Smooth muscle cell (in vitro differentiated cells): ENCODE results near the gene GRAMD4. TPM values are rescaled to one million over a fixed set of nuclear protein-coding genes. Genes with fewer than 3 reads are reported as not detected.

Experiments
- DNase-seq: peaks from one replicate; lab custom pipeline; 2025; ENCODE audit not compliant: unreplicated experiment; lab: John Stamatoyannopoulos, UW
- H2AFZ ChIP-seq: fragments of 200-600 bp; sonication (generic); 2 replicates; pipeline ENCODE4 v1.6.0; 2016; ENCODE audit warnings: antibody characterized with exemption, low read depth, mild to moderate bottlenecking
- H3F3A ChIP-seq: fragments of 200-600 bp; sonication (generic); 2 replicates; pipeline ENCODE4 v1.6.0; 2017; ENCODE audit warnings: antibody characterized with exemption, low read depth
- H3K27ac ChIP-seq: fragments of 200-600 bp; sonication (generic); 2 replicates; pipeline ENCODE4 v1.5.1; 2016; ENCODE audit warnings: low read depth, mild to moderate bottlenecking
- H3K27me3 ChIP-seq: fragments of 200-600 bp; sonication (generic); 2 replicates; pipeline ENCODE4 v1.6.1; 2016; ENCODE audit warnings: low read depth, mild to moderate bottlenecking
- H3K36me3 ChIP-seq: fragments of 200-600 bp; sonication (generic); 2 replicates; pipeline ENCODE4 v1.5.1; 2016; ENCODE audit warnings: low read depth
- H3K4me1 ChIP-seq: fragments of 200-600 bp; sonication (generic); 2 replicates; pipeline ENCODE4 v1.5.1; 2016; ENCODE audit warnings: low read depth
- H3K4me2 ChIP-seq: fragments of 200-600 bp; sonication (generic); 2 replicates; pipeline ENCODE4 v1.6.0; 2016; ENCODE audit warnings: mild to moderate bottlenecking
- H3K4me3 ChIP-seq: fragments of 200-600 bp; sonication (generic); 2 replicates; pipeline ENCODE4 v1.5.1; 2016; ENCODE audit warnings: mild to moderate bottlenecking
- H3K79me2 ChIP-seq: fragments of 200-600 bp; sonication (generic); 2 replicates; pipeline ENCODE4 v1.6.0; 2016; ENCODE audit warnings: low read depth, mild to moderate bottlenecking
- H3K9ac ChIP-seq: fragments of 200-600 bp; sonication (generic); 2 replicates; pipeline ENCODE4 v1.6.0; 2016; ENCODE audit warnings: low read depth
- H3K9me3 ChIP-seq: fragments of 200-600 bp; sonication (generic); replicated peaks from 2 replicates; pipeline ENCODE4 v1.5.1; 2016; ENCODE audit warnings: low read depth
- H4K20me1 ChIP-seq: fragments of 200-600 bp; sonication (generic); 2 replicates; pipeline ENCODE4 v1.6.0; 2016; ENCODE audit warnings: low read depth
- WGBS: methylation state at CpG from one replicate; pipeline ENCODE4 v1.1.7; 2016; ENCODE audit warnings: low lambda C conversion rate; 5-methylcytosine and 5-hydroxymethylcytosine counted together
- polyA plus RNA-seq: library from polyadenylated mRNA; unstranded; fragments of >200 nt; fragmentation: Nextera tagmentation; extraction: Ambion mirVana; gene quantifications from 2 replicates; pipeline ENCODE4 v1.2.1, GENCODE V29; 2016
- total RNA-seq: library from RNA; depleted of rRNA; stranded (reverse); fragments of >200 nt; gene quantifications from 2 replicates; pipeline ENCODE4 v1.2.3, GENCODE V29; 2014
- TF ChIP-seq, protein P1 (sequence below): fragments of 200-600 bp; sonication (generic); IDR thresholded peaks from 2 replicates; pipeline ENCODE4 v1.5.1; 2017; ENCODE audit warnings: borderline replicate concordance, mild to moderate bottlenecking, antibody characterized with exemption; ENCODE audit not compliant: insufficient read depth, poor library complexity, severe bottlenecking

GRAMD4 gene
- total and polyA plus RNA-seq, 2 experiments from 2014 or later = 14.5 to 16.6 TPM

DNA sequence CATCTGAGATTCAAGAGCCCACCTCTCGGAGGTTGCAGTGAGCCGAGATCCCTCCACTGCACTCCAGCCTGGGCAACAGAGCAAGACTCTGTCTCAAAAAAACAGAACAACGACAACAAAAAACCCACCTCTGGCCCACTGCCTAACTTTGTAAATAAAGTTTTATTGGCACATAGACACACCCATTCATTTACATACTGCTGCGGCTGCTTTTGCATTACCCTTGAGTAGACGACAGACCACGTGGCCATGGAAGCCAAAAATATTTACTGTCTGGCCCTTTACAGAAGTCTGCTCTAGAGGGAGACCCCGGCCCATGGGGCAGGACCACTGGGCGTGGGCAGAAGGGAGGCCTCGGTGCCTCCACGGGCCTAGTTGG lies 47.0 kb downstream of the GRAMD4 start:
- Histone ChIP-seq H3K4me1 (no peaks in the 10 kb centered on the region), H4K20me1 (peaks cover 3% of the 10 kb centered on the region), H3K36me3 (no peaks in the 10 kb centered on the region), H3K79me2 (no peaks in the 10 kb centered on the region), H3K4me2 (no peak overlapping the region), H3K9me3 (no peaks in the 10 kb centered on the region), H2AFZ (no peak overlapping the region), H3K4me3 (no peak overlapping the region), H3K27me3 (no peaks in the 10 kb centered on the region), H3K9ac (no peak overlapping the region), H3K27ac (no peak overlapping the region), H3F3A (no peaks in the 10 kb centered on the region)
- 95% methylated on average over 10 of the region's 10 CpGs for WGBS
- TF ChIP-seq, protein P1, sequence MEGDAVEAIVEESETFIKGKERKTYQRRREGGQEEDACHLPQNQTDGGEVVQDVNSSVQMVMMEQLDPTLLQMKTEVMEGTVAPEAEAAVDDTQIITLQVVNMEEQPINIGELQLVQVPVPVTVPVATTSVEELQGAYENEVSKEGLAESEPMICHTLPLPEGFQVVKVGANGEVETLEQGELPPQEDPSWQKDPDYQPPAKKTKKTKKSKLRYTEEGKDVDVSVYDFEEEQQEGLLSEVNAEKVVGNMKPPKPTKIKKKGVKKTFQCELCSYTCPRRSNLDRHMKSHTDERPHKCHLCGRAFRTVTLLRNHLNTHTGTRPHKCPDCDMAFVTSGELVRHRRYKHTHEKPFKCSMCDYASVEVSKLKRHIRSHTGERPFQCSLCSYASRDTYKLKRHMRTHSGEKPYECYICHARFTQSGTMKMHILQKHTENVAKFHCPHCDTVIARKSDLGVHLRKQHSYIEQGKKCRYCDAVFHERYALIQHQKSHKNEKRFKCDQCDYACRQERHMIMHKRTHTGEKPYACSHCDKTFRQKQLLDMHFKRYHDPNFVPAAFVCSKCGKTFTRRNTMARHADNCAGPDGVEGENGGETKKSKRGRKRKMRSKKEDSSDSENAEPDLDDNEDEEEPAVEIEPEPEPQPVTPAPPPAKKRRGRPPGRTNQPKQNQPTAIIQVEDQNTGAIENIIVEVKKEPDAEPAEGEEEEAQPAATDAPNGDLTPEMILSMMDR = no peak
- no peak for DNase-seq

DNA sequence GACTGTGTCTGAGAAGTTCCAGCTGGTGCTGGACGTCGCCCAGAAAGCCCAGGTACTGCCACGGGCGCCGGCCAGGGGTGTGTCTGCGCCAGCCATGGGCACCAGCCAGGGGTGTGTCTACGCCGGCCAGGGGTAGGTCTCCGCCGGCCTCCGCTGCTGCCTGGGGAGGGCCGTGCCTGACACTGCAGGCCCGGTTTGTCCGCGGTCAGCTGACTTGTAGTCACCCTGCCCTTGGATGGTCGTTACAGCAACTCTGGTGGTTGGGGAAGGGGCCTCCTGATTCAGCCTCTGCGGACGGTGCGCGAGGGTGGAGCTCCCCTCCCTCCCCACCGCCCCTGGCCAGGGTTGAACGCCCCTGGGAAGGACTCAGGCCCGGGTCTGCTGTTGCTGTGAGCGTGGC lies 47.9 kb downstream of the GRAMD4 start:
- Histone ChIP-seq H3K4me1 (no peaks in the 10 kb centered on the region), H3K79me2 (no peaks in the 10 kb centered on the region), H3K9me3 (no peaks in the 10 kb centered on the region), H2AFZ (no peak overlapping the region), H3K4me3 (no peak overlapping the region), H3K9ac (no peak overlapping the region), H3K27me3 (no peaks in the 10 kb centered on the region), H4K20me1 (no peaks in the 10 kb centered on the region), H3F3A (no peaks in the 10 kb centered on the region), H3K36me3 (no peaks in the 10 kb centered on the region), H3K4me2 (no peak overlapping the region), H3K27ac (no peak overlapping the region)
- WGBS = 91% methylated on average over 20 of the region's 24 CpGs
- TF ChIP-seq, protein P1 = no peak
- DNase-seq = no peak

DNA sequence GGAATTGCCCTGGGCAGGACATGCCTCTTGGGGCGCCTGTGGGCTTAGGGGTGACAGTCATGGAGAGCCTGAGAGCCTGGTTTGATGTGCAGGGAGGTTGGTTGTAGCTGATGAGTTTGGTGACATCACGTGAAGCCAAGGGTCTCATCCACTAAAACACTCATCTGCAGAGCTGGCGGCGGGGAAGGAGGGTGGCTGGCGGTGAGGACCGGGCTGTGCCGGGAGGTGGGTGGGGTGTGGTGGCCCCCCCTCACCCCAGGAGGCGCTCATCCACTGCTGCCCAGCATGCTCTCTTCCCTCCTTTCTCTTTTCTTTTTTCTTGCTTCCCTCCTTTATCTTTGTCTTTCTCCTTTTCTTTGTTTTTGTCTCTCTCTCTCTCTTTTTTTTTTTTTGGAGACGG lies 49.0 kb downstream of the GRAMD4 start:
- H3K27me3 ChIP-seq = no peaks in the 10 kb centered on the region
- no peaks in the 10 kb centered on the region for H4K20me1 ChIP-seq
- H3K4me3 ChIP-seq = no peak overlapping the region
- no peak overlapping the region for H3K4me2 ChIP-seq
- 100% methylated on average over 7 of the region's 9 CpGs for WGBS
- H3F3A ChIP-seq = no peaks in the 10 kb centered on the region
- no peak overlapping the region for H3K9ac ChIP-seq
- no peaks in the 10 kb centered on the region for H3K4me1 ChIP-seq
- DNase-seq = no peak
- no peaks in the 10 kb centered on the region for H3K79me2 ChIP-seq
- H3K36me3 ChIP-seq = no peaks in the 10 kb centered on the region
- TF ChIP-seq, protein P1 = no peak
- H3K27ac ChIP-seq = no peak overlapping the region
- H3K9me3 ChIP-seq = no peaks in the 10 kb centered on the region
- H2AFZ ChIP-seq = no peak overlapping the region

DNA sequence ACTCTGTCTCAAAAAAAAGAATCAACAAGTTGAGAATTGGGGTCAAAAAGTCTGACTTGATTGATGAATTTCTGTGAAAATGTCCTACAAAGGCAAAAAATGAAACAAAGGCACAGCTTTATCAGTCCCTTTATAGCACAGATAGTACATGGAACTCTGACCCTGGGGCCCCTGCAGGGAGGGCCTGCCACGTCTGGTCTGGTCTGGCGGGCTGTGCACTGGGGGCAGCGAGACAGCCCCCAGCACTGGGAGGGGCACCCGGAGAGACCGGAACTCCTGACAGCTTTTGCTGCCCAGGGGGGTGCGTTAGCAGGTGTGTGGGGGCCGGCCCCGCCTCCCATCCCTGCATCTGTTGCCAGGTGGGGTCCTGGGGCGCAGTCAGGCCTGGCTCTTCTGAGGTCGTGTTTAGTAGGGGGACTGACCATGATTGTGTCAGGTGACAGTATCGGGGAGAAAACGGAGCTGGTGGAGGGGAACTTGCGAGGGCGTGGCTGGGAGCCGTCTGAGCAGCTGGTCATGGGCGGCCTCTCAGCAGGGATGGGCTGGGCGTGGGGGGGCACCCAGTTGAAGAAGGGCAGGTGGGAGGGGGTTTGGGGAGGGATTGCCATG lies 51.7 kb downstream of the GRAMD4 start:
- TF ChIP-seq, protein P1 = no peak
- Histone ChIP-seq H3F3A (no peaks in the 10 kb centered on the region), H2AFZ (no peak overlapping the region), H3K79me2 (no peaks in the 10 kb centered on the region), H3K4me2 (no peak overlapping the region), H3K9me3 (no peaks in the 10 kb centered on the region), H3K4me1 (no peaks in the 10 kb centered on the region), H3K9ac (no peak overlapping the region), H3K27ac (no peak overlapping the region), H3K27me3 (no peaks in the 10 kb centered on the region), H3K4me3 (no peak overlapping the region), H4K20me1 (no peaks in the 10 kb centered on the region), H3K36me3 (no peaks in the 10 kb centered on the region)
- WGBS = 94% methylated on average over 17 of the region's 17 CpGs
- DNase-seq = no peak
